HG03103 (cell line): ENCODE measurements around the gene CSNK1G2.

ENCODE experiments used
- ATAC-seq: cut with Tn5 transposase; IDR thresholded peaks from one replicate; pipeline ENCODE4 v1.9.1; 2021; ENCODE audit warnings: low read depth; ENCODE audit not compliant: unreplicated experiment

Gene CSNK1G2

DNA sequence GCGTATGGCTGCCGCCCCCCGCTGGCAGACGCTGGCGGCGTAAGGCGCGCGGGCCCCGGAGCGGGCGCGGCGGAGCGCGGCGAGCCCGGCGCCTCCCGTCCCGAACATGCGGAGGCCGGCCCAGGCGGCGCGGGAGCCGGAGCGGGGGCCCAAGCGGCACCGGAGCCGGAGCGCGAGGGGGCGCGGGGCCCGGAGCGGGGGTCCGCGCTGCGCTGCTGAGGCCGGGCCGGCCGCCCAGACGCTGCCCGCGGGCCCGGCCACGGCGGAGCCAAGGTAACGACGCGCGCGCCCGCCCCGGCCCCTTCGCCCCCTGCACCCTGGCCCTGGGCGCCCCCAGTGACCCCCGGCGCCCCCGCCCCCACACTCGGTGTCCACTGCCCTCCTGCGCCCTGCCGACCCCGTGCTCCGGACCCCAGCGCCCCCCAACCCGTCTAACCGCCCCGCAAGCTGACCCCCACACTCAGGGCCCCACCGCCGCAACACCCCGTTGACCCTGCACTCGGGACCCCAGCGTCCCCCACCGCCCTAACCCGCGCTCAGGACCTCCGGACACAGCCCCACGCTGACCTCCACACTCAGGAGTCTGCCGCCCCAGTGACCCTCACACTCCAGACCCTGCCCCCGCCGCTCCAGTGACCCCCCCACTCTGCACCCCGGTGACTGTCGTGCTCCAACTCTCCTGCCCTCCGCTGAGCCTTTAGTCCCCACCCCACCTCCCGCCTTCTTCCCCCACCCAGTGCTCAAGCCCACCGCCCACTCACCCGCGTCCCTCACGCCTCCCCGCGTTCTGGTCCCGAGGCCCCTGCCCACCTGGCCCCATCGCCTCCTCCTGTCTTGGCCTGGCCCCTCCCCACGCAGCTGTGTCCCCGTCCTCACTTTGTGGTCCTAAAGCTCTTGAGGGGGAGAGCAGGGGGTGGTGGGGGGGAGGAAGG is at the start of gene CSNK1G2:
CSNK1G2 (plus strand) TSS at position 27 of the 932 bp plus-strand sequence. CDS start 28,601 bp downstream, outside the sequence.
- ATAC-seq = no peak

DNA sequence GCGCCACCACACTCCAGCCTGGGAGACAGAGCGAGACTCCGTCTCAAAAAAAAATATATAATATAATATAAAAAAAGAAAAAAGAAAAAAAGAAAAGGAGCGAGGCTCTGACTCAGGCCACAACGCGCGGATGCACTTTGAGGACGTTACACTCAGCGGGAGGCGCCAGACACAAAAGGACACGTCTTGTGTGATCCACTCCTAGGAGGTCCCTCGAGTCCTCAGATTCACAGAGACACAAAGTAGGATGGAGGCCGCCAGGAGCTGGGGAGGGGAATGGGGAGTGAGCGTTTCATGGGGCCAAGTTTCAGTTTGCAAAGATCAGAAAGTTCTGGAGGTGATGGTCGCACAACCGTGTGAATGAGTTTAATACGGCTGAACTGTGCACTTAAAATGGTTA is 47.2 kb upstream of the CSNK1G2 start:
- ATAC-seq = no peak

DNA sequence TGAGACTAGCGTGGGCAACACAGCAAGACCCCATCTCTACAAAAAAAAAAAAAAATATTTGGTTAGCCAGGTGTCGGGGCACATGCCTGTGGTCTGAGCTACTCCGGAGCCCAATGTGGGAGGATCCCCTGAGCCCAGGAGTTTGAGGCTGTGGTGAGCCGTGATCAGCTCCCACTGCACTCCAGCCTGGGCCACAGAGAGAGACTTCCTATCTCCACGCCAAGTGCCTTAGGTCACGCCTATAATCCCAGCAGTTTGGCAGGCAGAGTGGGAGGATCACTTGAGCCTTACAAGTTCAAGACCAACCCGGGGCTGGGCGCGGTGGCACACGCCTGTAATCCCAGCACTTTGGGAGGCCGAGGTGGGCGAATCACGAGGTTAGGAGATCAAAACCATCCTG is 44.5 kb upstream of the CSNK1G2 start:
- ATAC-seq = no peak

DNA sequence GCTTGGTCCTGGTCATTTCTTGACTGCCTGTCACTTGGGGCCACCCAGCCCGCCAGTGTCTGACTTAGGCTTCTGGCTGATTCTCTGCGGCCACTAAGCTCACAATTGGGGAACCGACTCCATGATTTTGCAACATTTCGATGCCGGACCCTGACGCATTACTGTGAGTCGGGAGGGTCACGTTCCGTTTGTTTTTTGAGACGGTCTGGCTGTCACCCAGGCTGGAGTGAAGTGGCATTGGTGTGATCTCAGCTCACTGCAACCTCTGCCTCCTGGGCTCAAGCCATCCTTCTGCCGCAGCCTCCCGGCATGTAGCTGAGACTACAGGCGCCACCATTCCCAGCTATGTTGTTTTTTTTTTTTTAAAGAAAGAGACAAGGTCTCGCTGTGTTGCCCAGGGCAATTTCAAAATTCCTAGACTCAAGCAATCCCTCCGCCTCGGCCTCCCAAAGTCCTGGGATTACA is 39.0 kb upstream of the CSNK1G2 start:
- no peak for ATAC-seq

DNA sequence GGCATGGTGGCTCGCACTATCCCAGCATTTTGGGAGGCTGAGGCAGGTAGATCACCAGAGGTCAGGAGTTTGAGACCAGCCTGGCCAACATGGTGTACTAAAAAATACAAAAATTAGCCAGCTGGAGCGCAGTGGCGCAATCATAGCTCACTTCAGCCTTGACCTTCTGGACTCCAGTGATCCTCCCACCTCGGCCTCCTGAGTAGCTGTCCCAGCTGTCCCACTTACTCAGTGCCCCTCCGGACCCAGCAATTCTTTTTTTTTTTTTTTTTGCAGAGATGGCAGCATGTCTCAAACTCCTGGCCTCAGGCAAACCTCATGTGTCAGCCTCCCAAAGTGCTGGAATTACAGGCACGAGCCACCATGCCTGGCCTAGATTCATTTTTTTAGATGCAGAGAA is 38.0 kb upstream of the CSNK1G2 start:
- ATAC-seq = no peak

DNA sequence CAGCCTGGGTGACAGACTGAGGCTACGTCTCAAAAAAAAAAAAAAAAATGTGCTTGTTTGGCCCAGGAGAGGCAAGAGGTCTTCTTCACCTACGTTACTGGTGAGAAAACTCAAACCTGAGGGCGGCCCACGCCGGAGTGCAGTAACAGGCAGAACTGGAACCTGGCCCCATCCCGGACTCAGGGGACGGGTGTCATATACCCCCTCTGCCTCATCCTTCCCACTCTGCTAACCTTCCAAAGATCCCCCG is 36.2 kb upstream of the CSNK1G2 start:
- peak; percentile 10 for ATAC-seq

DNA sequence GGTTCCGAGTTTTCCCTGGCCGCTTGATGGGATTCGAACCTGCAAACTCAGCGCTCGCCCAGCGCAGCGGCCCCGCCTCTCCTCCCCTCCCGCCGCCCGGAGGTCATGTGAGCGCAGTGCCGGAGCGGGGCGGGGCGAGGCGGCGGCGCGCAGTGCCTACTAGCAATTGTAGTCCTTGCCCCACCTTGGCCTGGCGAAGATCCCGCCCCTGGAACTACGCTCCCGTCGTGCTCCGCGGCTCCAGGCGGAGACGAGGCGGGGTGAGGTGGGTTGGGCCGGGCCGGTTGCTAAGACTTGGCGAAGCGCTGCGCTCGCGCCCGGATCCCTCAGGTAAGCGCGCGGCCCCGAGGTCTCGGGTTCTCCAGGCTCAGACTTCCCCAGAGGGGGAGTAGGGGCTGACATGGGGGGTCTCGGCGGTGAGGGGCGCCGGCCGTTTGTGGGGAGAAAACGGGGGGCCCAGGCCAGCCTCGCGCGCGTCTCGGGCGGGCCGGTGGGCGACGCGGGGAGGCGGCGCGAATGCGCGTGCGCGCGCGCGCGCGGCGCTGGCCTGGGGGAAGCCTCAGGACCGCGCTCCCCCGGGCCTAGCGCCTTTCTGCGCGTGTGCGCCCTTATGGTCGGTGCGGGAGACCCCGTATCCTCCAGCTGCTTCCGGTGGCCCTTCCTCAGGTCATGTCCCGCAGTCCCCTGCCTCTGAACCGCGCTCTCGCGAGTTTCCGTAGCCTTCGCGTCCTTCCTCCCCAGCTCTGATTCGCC is 35.7 kb upstream of the CSNK1G2 start, which contains the start of the genes ADAT3 and SCAMP4:
ADAT3 (plus strand) TSS at position 290 of the 753 bp plus-strand sequence. CDS start 6,649 bp downstream, outside the sequence.
SCAMP4 (plus strand) TSS at position 290 of the 753 bp plus-strand sequence. CDS start 9,621 bp downstream, outside the sequence.
- peak; percentile 79 for ATAC-seq

DNA sequence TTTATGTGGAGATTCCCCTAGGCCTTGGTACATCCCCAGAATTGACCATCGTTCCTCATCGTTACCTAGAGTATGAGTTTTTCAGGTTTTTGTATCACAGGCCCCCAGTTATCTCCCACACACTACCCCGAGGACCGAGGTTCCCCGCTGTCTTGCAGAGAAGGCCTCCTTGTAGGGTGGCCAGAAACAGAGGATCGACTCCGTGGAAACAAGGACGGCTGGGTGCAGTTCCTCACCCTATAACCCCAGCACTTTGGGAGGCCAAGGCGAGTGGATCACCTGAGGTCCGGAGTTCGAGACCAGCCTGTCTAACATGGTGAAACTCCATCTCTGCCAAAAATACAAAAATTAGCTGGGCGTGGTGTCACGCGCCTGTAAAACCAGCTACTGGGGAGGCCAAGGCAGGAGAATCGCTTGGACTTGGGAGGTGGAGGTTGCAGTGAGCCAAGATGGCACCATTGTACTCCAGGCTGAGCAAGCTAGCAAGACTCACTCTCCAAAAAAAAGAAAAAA is 35.1 kb upstream of the CSNK1G2 start:
- no peak for ATAC-seq

DNA sequence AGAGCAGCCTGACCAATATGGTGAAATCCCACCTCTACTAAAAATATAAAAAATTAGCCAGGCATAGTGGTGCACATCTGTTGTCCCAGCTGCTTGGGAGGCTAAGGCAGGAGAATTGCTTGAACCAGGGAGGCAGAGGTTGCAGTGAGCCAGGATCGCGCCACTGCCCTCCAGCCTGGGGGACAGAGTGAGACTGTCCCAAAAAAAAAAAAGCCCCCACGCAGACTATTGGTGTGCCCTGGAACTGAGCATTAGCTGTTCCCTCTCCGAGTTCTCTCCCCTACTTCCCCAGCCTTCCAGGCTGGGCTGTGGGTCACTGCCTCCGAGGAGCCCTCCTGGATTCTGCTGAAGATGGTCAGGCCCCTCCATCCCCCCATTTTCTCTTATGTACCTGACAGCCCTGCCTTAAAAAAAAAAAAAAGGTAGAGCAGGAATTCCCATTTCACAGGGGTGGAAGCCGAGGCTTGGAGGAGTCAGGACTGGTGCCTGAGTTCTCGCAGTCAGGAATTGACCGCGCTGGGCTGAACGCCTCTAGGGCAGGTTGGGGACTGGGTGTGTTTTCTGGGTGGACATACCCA is 33.9 kb upstream of the CSNK1G2 start:
- no peak for ATAC-seq

DNA sequence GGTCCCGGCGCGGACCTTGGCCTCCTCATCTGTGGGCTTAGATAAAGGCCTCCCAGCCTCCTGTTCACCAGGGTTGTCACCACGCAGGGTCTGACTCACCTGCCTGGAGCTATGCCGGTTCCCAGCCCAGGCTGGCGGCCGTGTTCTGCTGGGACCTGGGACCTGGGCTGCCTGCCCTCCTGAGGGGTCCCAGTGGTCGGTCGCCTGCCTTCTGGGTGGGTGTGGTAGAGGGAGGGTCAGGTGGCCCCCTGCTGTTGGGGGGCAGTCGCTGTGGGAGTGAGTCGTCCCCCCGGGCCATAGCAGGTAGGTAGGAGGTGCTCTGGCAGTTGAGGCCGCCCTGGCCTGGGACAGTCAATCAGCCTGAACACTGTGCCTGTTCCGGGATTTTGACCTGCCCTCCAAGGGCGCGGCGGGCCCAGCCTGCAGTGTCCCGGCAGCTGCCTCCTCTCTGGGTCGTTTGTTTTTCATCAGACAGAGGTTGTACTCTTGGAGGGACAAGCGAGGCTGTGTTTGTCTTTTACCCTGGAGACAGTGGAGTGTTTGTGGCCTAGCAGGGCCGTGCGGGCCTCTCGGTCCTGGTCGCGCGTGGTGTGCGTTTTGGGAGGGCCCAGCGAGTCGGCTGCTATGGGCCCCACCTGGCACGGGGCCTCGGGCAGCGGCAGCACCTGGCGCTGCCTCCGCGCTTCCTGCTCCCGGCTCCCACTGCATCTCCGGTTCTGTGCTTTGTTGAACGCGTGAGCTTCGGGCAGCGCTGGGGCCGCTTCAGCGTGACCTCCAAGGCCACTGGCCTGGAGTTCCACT is 33.2 kb upstream of the CSNK1G2 start:
- ATAC-seq = no peak

DNA sequence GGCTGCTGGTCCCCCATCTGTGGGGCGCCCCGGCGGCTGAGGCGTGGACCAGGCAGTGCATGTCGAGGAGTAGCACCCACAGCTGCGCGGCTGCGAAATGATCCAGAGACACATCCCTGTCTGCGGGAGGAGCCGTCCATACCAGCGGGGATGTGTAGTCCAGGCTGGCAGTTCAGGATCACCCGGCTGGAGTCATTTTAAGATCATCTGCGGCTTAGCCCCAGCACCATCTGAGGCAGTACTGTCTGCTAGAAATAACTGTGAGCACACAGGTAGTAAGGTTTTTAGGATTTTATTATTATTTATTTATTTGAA is 32.7 kb upstream of the CSNK1G2 start:
- no peak for ATAC-seq

DNA sequence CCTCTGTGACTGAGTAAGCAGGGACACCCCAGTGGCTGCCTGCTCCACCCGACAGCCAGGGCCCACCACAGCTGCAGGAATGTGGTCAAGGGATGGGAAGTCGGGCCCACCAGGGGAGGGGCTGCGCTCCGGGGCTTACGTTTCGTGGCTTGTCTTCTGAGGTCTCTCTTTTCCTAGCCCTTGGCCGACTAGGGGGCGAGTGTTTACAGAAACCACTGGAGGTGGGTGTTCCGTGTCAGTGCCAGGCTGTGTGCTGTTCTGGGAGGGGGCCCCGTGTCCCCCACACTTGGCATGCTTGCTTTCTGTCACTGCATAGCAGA is 31.3 kb upstream of the CSNK1G2 start:
- no peak for ATAC-seq

DNA sequence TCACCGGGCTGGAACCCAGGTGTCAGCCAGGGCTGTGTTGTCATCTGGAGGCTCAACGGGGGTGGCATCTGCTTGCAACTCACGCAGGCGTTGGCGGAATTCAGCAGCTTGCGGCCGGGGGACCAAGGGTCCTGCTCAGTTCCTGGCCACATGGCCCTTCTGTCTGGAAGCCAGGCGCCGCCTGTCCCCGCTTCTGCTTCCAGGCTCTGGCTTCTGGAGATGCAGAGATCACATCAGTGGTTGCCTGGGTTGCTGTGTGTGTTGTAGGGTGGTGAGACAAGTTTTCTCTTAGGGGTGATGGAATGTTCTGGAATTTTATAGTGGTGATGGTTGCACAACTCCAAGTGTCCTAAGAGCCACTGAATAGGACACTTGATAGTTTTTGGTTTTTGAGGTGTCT is 30.8 kb upstream of the CSNK1G2 start:
- ATAC-seq = no peak

DNA sequence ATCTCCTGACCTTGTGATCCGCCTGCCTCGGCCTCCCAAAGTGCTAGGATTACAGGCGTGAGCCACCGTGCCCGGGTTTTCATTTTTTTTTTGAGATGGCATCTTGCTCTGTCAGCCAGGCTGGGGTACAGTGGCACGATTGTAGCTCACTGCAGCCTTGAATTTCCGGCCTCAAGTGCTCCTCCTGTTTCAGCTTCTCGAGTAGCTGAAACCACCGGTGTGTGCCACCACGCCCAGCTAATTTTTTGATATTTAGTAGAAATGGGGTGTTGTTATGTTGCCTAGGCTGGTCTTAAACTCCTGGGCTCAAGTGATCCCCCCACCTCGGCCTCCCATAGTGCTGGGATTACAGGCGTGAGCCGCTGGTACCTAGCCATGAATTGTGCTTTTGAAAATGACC is 29.9 kb upstream of the CSNK1G2 start:
- no peak for ATAC-seq

DNA sequence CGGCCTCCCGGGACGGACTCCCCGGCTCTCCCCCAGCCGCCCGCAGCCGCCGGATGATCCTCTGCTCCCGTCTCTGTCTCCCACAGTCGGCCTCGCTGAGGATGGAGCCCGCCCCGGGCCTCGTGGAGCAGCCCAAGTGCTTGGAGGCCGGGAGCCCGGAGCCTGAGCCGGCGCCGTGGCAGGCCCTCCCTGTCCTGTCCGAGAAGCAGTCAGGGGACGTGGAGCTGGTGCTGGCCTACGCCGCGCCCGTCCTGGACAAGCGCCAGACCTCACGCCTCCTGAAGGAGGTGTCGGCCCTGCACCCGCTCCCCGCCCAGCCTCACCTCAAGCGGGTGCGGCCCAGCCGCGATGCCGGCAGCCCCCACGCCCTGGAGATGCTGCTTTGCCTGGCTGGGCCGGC is 29.0 kb upstream of the CSNK1G2 start:
- no peak for ATAC-seq

DNA sequence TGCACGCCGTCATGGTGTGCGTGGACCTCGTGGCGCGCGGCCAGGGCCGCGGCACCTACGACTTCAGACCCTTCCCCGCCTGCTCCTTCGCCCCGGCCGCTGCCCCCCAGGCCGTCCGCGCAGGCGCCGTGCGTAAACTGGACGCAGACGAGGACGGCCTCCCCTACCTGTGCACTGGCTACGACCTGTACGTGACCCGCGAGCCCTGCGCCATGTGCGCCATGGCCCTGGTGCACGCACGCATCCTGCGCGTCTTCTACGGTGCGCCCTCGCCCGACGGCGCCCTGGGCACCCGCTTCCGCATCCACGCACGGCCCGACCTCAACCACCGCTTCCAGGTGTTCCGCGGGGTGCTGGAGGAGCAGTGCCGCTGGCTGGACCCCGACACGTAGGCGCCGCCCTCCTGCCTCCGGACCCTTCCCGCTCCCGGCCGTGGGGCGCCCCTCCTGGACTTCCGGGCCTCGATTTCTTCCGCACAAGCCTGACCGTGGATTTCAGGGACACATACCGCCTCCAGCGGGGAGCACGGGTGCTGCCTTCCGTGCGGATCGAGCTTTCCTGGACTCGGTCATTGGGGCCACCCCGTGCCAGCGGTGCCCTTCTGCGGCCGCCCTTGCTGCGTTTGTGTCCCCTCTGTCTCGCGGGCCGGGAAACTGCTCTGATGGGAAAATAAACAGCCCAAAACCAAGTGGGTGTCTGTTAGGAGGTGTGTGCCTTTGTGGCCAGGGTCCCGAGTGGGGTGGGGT is 28.0 kb upstream of the CSNK1G2 start:
- no peak for ATAC-seq

DNA sequence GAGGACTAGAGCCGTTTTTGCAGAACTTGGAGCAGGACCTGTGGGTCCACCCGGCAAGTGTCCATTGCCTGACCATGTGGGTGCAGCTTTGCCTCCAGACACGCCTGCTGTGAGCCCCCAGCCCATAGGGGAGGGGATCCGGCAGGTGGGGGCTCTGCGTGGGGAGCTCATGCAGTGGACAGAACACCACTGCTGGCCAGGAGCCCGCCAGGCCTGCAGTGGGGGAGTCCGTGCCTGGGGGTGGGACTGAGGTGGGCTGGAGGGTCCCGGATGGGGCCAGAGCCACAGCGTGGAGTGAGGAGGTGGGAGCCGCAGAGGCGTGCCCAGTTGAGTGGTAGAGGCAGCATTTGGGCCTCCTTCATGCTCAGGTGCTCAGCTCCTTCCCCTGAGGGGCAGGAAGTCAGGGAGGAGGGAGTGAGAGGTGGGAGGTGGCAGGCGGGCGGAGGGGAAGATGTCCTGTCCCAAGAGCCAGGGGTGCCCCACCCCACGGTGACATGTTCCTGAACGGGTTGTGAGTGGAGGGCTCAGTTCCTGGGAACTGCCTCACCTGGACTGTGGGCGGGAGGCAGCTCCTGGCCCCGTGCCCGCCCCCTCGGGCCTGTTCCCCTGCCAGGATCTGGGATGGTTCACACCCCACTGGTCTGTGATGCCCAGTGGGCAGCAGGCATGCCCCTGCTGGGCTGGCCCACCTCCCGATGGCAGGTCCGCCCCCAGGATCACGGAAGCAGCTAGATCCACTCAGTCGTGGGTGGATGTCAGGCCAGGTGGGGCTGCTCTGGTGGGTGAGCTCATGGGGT is 27.0 kb upstream of the CSNK1G2 start:
- no peak for ATAC-seq

DNA sequence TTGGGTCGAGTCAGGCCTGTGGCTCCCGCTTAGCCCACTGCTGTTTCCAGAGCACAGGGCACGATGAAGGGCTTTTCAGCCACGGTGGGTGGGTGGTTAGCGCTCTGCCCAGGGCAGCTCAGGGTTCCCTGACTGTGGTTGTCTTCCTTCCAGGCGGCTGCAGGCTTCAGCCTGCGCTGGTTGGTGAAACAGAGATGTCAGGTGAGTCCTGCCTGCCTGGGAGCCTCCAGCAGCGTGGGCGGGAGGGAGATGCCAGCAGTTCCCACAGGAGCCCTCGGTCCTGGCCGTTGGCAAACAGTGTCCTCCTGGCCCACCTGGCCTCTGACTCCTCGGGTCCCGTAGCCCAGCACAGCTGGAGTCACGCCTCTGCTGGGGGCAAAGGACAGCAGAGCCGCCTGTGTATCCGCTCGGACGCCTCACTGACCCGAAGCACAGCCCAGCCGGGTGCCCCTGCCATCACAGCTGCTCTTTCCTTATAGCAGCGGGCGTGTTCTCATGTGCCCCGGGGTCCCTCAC is 26.1 kb upstream of the CSNK1G2 start:
- no peak for ATAC-seq

DNA sequence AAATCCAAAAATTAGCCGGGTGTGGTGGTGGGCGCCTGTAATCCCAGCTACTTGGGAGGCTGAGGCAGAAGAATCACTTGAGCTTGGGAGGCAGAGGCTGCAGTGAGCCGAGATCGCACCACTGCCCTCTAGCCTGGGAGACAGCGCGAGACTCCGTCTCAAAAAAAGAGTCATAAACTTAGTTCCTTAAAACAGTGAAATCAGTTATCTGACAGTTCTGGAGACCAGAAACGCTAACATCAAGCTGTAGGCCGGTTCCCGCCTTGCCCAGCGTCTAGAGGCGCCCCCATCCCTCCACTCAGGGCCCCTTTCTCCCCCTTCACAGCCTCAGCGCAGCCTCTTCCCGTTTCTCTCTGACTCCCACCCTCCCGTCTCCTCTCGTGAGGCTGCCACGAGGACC is 23.8 kb upstream of the CSNK1G2 start:
- ATAC-seq = no peak
